Liver (tissue), 9 donors: Measurements from ENCODE around the gene FAT4. TPM values are rescaled to one million over a fixed set of nuclear protein-coding genes. Genes with fewer than 3 reads are reported as not detected.
A peak's percentile ranks its signal among the peaks of the same experiment; 100 is the strongest.

Source experiments
- DNase-seq: peaks from one replicate; pipeline ENCODE4 v3.0.0-alpha.2; 2017; ENCODE audit warnings: low spot score
- H3K27ac ChIP-seq, 2 donors: one replicate each; pipeline ENCODE4 v1.7.0; 2013; ENCODE audit warnings: inconsistent platforms in 2 of 2, low read length in 2 of 2, control low read depth in 1 of 2, low read depth in 1 of 2, mild to moderate bottlenecking in 1 of 2
- H3K27me3 ChIP-seq, 4 donors: one replicate each; pipeline versions ENCODE4 v1.6.1 to v1.7.0; 2013; ENCODE audit warnings: low read length in 3 of 4, inconsistent platforms in 1 of 4, mild to moderate bottlenecking in 1 of 4, moderate library complexity in 1 of 4; ENCODE audit not compliant: control insufficient read depth in 4 of 4, insufficient read depth in 4 of 4
- H3K36me3 ChIP-seq, 4 donors: one replicate each; pipeline versions ENCODE4 v1.6.1 to v1.7.0; 2013; ENCODE audit warnings: low read length in 3 of 4, mild to moderate bottlenecking in 3 of 4, low read depth in 1 of 4, moderate library complexity in 1 of 4; ENCODE audit not compliant: control insufficient read depth in 4 of 4, insufficient read depth in 3 of 4
- H3K4me1 ChIP-seq, 4 donors: one replicate each; pipeline versions ENCODE4 v1.6.1 to v1.7.0; 2013; ENCODE audit warnings: low read length in 3 of 4, mild to moderate bottlenecking in 3 of 4, moderate library complexity in 1 of 4; ENCODE audit not compliant: control insufficient read depth in 4 of 4, insufficient read depth in 4 of 4
- H3K4me3 ChIP-seq, 3 donors: one replicate each; pipeline versions ENCODE4 v1.6.1 to v1.7.0; 2013; ENCODE audit warnings: low read length in 3 of 3, control low read depth in 1 of 3, low read depth in 1 of 3, mild to moderate bottlenecking in 1 of 3
- H3K9ac ChIP-seq, 2 donors: one replicate each; pipeline ENCODE4 v1.7.0; 2013; ENCODE audit warnings: low read length in 2 of 2, mild to moderate bottlenecking in 2 of 2, moderate library complexity in 2 of 2, control low read depth in 1 of 2, low read depth in 1 of 2
- H3K9me3 ChIP-seq, 4 donors: one replicate each; pipeline versions ENCODE4 v1.6.1 to v1.7.0; 2013; ENCODE audit warnings: low read length in 3 of 4; ENCODE audit not compliant: control insufficient read depth in 4 of 4
- ATF3 ChIP-seq: IDR thresholded peaks from 2 replicates; pipeline ENCODE4 v1.6.1; 2016; ENCODE audit warnings: antibody characterized with exemption
- CTCF ChIP-seq: fragments of 150-350 bp; IDR thresholded peaks from 2 replicates; pipeline ENCODE4 v1.5.1; 2017; ENCODE audit warnings: improper control_type of control experiment, low read depth, low read length; ENCODE audit not compliant: missing input control
- FOXA2 ChIP-seq: IDR thresholded peaks from 2 replicates; pipeline ENCODE4 v1.6.1; 2016; ENCODE audit warnings: antibody characterized with exemption
- GABPA ChIP-seq, 2 donors: IDR thresholded peaks in 1 of 2; conservative IDR thresholded peaks in 1 of 2; 2 replicates each; pipeline ENCODE4 v1.6.1; 2016; ENCODE audit warnings: antibody characterized with exemption in 2 of 2, mild to moderate bottlenecking in 1 of 2, moderate library complexity in 1 of 2
- HNF4A ChIP-seq, 2 donors: conservative IDR thresholded peaks; 2 replicates each; pipeline ENCODE4 v1.6.1; 2016; ENCODE audit warnings: antibody characterized with exemption in 2 of 2, mild to moderate bottlenecking in 2 of 2
- HNF4G ChIP-seq: IDR thresholded peaks from 2 replicates; pipeline ENCODE4 v1.6.1; 2016; ENCODE audit warnings: antibody characterized with exemption
- MAX ChIP-seq: IDR thresholded peaks from 2 replicates; pipeline ENCODE4 v1.6.1; 2016; ENCODE audit warnings: antibody characterized with exemption
- RAD21 ChIP-seq, 2 donors: IDR thresholded peaks; 2 replicates each; pipeline ENCODE4 v1.6.1; 2016; ENCODE audit warnings: antibody characterized with exemption in 2 of 2, mild to moderate bottlenecking in 2 of 2
- RXRA ChIP-seq, 2 donors: IDR thresholded peaks; 2 replicates each; pipeline ENCODE4 v1.6.1; 2017 to 2018; ENCODE audit warnings: antibody characterized with exemption in 2 of 2, mild to moderate bottlenecking in 1 of 2
- YY1 ChIP-seq: IDR thresholded peaks from 2 replicates; pipeline ENCODE4 v1.6.1; 2016; ENCODE audit warnings: antibody characterized with exemption, mild to moderate bottlenecking
- WGBS: extraction: QIAGEN DNeasy Blood & Tissue Kit; methylation state at CpG from one replicate; pipeline ENCODE4 v1.1.7; 2013; 5-methylcytosine and 5-hydroxymethylcytosine counted together
- polyA plus RNA-seq, 2 donors: library from polyadenylated mRNA; stranded (reverse) in 1 of 2; unstranded in 1 of 2; fragments of 200-250 nt in 1 of 2; fragments of >200 nt in 1 of 2; fragmentation: Nextera tagmentation in 1 of 2; extraction: Ambion mirVana in 1 of 2; gene quantifications; one replicate each; pipeline versions ENCODE4 v1.2.1 to v1.2.3, GENCODE V29; 2013 to 2015
- total RNA-seq, 2 donors: library from RNA; depleted of rRNA; stranded (reverse); fragments of >200 nt; gene quantifications; one replicate each; pipeline ENCODE4 v1.2.3, GENCODE V29; 2014
- donor health status: healthy.
- donor health status: healthy.
- donor health status: healthy.
- donor health status: healthy.
- donor health status: healthy.

Gene FAT4
- total and polyA plus RNA-seq, 4 donors: 0.90 to 11.5 (median 4.1) TPM

DNA sequence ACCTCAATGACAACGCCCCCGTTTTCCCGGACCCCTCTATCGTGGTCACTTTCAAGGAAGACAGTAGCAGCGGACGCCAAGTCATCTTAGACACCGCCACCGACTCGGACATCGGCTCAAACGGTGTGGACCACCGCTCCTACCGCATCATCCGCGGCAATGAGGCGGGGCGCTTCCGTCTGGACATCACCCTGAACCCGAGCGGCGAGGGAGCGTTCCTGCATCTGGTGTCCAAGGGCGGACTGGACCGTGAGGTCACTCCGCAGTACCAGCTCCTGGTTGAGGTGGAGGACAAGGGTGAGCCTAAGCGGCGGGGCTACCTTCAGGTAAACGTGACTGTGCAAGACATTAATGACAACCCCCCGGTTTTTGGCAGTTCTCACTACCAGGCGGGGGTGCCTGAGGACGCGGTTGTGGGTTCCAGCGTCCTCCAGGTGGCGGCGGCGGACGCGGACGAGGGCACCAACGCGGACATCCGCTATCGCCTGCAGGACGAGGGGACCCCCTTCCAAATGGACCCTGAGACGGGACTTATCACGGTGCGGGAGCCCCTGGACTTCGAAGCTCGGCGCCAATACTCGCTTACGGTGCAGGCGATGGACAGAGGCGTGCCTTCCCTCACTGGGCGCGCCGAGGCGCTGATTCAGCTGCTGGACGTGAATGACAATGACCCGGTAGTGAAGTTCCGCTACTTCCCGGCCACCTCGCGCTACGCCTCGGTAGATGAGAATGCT lies 2.2 kb downstream of the FAT4 start:
- no peaks in the 10 kb centered on the region for H3K9me3 ChIP-seq

GRCh38 chr4:125317525-125317877 lies 2.7 kb downstream of the FAT4 start:
- Histone ChIP-seq H3K27ac (no peak overlapping the region), H3K36me3 (no peaks in the 10 kb centered on the region), H3K4me3 (peak overlapping the region; percentile 75 to 90 (median 85)), H3K27me3 (no peaks in the 10 kb centered on the region), H3K9me3 (no peaks in the 10 kb centered on the region), H3K4me1 (peaks cover 4 to 42% (median 28%) of the 10 kb centered on the region in 4 donors), H3K9ac (no peak overlapping the region)
- TF ChIP-seq FOXA2 (no peak), CTCF (peak; percentile 6)
- WGBS: 30% methylated on average over 23 of the region's 23 CpGs
- peak; percentile 35 for DNase-seq

More for the DNA sequence above, 2.2 kb downstream of the FAT4 start:
- H3K4me1 ChIP-seq: peaks cover 4 to 38% (median 24%) of the 10 kb centered on the region in 4 donors
- H3K4me3 ChIP-seq: peak overlapping the region; percentile 75 to 90 (median 85)
- H3K36me3 ChIP-seq: no peaks in the 10 kb centered on the region
- no peak for DNase-seq
- H3K9ac ChIP-seq: peak overlapping the region in 1 of 2 donors; percentile 13
- peak overlapping the region in 1 of 2 donors; percentile 11 for H3K27ac ChIP-seq
- TF ChIP-seq HNF4A (conservative IDR thresholded peaks at IDR 0.05) (peak in 1 of 2 donors; percentile 9), HNF4G (no peak), MAX (no peak), RXRA (IDR thresholded peaks at IDR 0.05) (peak in 1 of 2 donors; percentile 39), GABPA (IDR thresholded peaks at IDR 0.05 in 1 of 2, conservative IDR thresholded peaks at IDR 0.05 in 1 of 2) (peak in 1 of 2 donors; percentile 40), YY1 (no peak), RAD21 (IDR thresholded peaks at IDR 0.05) (peak in 1 of 2 donors; percentile 23)
- H3K27me3 ChIP-seq: no peaks in the 10 kb centered on the region
- WGBS: 6% methylated on average over 66 of the region's 66 CpGs

DNA sequence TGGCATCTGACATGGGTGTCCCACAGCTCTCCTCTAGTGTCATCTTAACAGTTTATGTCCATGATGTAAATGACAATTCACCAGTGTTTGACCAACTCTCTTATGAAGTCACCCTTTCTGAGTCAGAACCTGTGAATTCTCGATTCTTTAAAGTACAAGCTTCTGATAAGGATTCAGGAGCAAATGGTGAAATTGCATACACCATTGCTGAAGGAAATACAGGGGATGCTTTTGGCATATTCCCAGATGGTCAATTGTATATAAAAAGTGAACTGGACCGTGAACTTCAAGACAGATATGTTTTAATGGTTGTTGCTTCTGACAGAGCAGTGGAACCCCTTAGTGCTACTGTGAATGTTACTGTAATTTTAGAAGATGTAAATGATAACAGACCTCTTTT lies 4.6 kb downstream of the FAT4 start:
- no peak for DNase-seq
- 81% methylated on average over 2 of the region's 2 CpGs for WGBS

More for the DNA sequence above, 4.6 kb downstream of the FAT4 start:
- H3K9ac ChIP-seq: no peak overlapping the region
- H3K36me3 ChIP-seq: no peaks in the 10 kb centered on the region
- no peaks in the 10 kb centered on the region for H3K27me3 ChIP-seq
- no peaks in the 10 kb centered on the region for H3K9me3 ChIP-seq
- TF ChIP-seq RAD21 (IDR thresholded peaks at IDR 0.05) (no peak), ATF3 (no peak), GABPA (IDR thresholded peaks at IDR 0.05 in 1 of 2, conservative IDR thresholded peaks at IDR 0.05 in 1 of 2) (no peak), HNF4G (no peak), YY1 (no peak)
- H3K4me1 ChIP-seq: peaks cover 4 to 36% (median 28%) of the 10 kb centered on the region in 4 donors
- no peak overlapping the region for H3K27ac ChIP-seq
- H3K4me3 ChIP-seq: no peak overlapping the region
